Measurements from ENCODE around the gene OBI1.

The OBI1 gene

DNA sequence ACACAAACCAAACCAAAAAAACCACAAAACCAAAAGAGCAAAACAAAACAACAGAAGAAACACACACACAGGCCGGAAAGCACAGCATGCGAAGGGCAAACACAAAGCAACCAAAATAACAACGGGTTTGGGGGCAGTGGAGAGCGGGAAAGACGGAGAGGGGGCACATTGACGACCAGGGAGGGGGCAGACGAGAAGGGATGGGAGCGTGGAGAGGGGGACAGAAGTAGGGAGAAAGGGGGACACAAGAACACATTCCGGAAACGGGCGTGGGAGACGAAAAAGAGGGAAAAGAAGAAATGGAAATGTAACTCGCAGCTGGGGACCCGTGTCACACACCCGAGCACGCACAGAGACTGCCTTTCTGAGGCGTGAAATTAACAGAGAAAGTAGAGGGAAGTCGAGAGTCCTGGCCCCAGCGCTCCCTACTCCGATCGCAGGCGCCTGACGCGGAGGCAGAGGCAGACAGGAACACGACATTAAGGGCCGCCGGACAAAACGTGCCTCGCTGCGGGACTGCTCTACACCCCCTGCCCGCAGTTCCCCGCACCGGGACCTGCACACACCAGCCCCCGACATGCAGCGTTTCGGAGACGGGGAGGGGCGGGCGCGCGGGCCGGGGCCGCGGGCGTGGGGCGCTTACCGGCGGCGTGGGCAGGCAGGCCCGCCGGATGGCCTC lies 56.3 kb downstream of the OBI1 start:
- Histone ChIP-seq H3K4me3 (ENCODE audit: low read depth, low read length) (peak overlapping the region; percentile 71), H3K9me3 (ENCODE audit: control insufficient read depth, insufficient read depth, low read depth, low read length) (no peaks in the 10 kb centered on the region), H3K4me1 (ENCODE audit: control insufficient read depth, insufficient read depth, low read length) (no peaks in the 10 kb centered on the region), H3K36me3 (ENCODE audit: control insufficient read depth in 2 of 2, insufficient read depth in 1 of 2, low read length in 2 of 2) (peaks cover 0 to 25% of the 10 kb centered on the region in 2 experiments; a peak in 1 of 3 replicates), H3K27ac (ENCODE audit: extremely low read depth, low read depth, low read length) (no peak overlapping the region; the same call in 1 of the 2 replicates)
- ChIA-PET CTCF (interaction anchor here (0.6 to 1.1 kb wide), 2 partner anchors 15 to 16 kb away, joined by 3 read pairs; no protein-coding TSS in a partner anchor), POLR2A (no interaction called here)
- TF ChIP-seq ZNF211 (tag by site-specific recombination; IDR thresholded peaks at IDR 0.05; ENCODE audit: low read depth) (no peak), ZNF350 (tag by site-specific recombination; IDR thresholded peaks at IDR 0.05) (no peak), YY1 (tag by site-specific recombination; IDR thresholded peaks at IDR 0.05) (no peak), BCL11B (tag by site-specific recombination; IDR thresholded peaks at IDR 0.05; ENCODE audit: low read depth) (no peak), ZNF202 (tag by site-specific recombination; IDR thresholded peaks at IDR 0.05; ENCODE audit: borderline replicate concordance) (peak; percentile 62; the same call in 1 of the 2 replicates), FEZF1 (tag by site-specific recombination; IDR thresholded peaks at IDR 0.05) (peak; percentile 50), SETDB1 (IDR thresholded peaks at IDR 0.05; ENCODE audit: insufficient read length, low read length) (peak; percentile 4)
- TF ChIP-seq, protein P1, sequence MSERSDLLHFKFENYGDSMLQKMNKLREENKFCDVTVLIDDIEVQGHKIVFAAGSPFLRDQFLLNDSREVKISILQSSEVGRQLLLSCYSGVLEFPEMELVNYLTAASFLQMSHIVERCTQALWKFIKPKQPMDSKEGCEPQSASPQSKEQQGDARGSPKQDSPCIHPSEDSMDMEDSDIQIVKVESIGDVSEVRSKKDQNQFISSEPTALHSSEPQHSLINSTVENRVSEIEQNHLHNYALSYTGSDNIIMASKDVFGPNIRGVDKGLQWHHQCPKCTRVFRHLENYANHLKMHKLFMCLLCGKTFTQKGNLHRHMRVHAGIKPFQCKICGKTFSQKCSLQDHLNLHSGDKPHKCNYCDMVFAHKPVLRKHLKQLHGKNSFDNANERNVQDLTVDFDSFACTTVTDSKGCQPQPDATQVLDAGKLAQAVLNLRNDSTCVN (tag by site-specific recombination; optimal IDR thresholded peaks at IDR 0.05): no peak

DNA sequence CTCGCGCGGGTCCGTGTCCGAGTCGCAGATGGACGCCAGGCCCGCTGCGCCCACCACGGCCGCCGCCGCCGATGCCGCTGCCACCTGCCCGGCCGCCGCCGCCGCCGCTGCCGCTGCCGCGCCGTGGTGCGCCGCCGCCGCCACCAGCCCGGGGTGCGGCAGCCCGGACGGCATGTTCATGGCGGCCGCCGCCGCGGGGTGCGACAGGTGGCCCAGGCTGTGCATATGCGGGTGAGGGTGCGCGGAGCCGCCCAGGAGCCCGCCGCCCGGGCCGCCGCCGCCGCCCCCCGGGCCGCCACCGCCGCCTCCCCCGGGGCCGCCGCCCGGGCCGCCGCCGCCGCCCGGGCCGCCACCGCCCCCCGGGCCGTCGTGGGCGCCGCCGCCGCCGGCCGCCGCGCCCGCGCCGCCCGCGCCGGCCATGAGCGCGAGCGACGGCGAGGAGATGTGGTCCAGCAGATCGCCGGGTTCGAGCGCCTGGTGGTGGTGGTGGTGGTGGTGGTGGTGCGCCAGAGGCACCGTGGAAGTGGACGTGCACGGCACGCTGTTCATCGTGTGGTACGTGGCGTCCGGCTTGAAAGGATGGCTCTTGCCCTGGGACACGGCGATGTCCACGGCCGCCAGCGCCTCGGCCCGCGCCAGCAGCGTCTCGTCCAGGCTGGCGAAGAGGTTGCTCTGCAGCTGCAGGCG lies 56.9 kb downstream of the OBI1 start:
- no peak overlapping the region for H3K27ac ChIP-seq (ENCODE audit: extremely low read depth, low read depth, low read length)
- peaks cover 0 to 25% of the 10 kb centered on the region in 2 experiments; a peak in 1 of 3 replicates for H3K36me3 ChIP-seq (ENCODE audit: control insufficient read depth in 2 of 2, insufficient read depth in 1 of 2, low read length in 2 of 2)
- ChIA-PET POLR2A (no interaction called here), CTCF (no interaction called here)
- peak overlapping the region; percentile 71; the same call in 1 of the 2 replicates for H3K4me3 ChIP-seq (ENCODE audit: low read depth, low read length)
- H3K9me3 ChIP-seq (ENCODE audit: control insufficient read depth, insufficient read depth, low read depth, low read length): no peaks in the 10 kb centered on the region
- no peaks in the 10 kb centered on the region for H3K4me1 ChIP-seq (ENCODE audit: control insufficient read depth, insufficient read depth, low read length)
- TF ChIP-seq TCF7L2 (IDR thresholded peaks at IDR 0.05; ENCODE audit: borderline replicate concordance, low read depth, low read length): no peak
- TF ChIP-seq ZNF677 (tag by site-specific recombination; IDR thresholded peaks at IDR 0.05): no peak
- TF ChIP-seq, protein P2, sequence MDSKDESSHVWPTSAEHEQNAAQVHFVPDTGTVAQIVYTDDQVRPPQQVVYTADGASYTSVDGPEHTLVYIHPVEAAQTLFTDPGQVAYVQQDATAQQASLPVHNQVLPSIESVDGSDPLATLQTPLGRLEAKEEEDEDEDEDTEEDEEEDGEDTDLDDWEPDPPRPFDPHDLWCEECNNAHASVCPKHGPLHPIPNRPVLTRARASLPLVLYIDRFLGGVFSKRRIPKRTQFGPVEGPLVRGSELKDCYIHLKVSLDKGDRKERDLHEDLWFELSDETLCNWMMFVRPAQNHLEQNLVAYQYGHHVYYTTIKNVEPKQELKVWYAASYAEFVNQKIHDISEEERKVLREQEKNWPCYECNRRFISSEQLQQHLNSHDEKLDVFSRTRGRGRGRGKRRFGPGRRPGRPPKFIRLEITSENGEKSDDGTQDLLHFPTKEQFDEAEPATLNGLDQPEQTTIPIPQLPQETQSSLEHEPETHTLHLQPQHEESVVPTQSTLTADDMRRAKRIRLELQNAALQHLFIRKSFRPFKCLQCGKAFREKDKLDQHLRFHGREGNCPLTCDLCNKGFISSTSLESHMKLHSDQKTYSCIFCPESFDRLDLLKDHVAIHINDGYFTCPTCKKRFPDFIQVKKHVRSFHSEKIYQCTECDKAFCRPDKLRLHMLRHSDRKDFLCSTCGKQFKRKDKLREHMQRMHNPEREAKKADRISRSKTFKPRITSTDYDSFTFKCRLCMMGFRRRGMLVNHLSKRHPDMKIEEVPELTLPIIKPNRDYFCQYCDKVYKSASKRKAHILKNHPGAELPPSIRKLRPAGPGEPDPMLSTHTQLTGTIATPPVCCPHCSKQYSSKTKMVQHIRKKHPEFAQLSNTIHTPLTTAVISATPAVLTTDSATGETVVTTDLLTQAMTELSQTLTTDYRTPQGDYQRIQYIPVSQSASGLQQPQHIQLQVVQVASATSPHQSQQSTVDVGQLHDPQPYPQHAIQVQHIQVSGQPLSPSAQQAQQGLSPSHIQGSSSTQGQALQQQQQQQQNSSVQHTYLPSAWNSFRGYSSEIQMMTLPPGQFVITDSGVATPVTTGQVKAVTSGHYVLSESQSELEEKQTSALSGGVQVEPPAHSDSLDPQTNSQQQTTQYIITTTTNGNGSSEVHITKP (tag by site-specific recombination; IDR thresholded peaks at IDR 0.05): no peak
- TF ChIP-seq, protein P3, sequence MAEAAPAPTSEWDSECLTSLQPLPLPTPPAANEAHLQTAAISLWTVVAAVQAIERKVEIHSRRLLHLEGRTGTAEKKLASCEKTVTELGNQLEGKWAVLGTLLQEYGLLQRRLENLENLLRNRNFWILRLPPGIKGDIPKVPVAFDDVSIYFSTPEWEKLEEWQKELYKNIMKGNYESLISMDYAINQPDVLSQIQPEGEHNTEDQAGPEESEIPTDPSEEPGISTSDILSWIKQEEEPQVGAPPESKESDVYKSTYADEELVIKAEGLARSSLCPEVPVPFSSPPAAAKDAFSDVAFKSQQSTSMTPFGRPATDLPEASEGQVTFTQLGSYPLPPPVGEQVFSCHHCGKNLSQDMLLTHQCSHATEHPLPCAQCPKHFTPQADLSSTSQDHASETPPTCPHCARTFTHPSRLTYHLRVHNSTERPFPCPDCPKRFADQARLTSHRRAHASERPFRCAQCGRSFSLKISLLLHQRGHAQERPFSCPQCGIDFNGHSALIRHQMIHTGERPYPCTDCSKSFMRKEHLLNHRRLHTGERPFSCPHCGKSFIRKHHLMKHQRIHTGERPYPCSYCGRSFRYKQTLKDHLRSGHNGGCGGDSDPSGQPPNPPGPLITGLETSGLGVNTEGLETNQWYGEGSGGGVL (tag by site-specific recombination; IDR thresholded peaks at IDR 0.05): no peak
- no peak for TF ChIP-seq ZNF585B (tag by site-specific recombination; IDR thresholded peaks at IDR 0.05)
- no peak for TF ChIP-seq ZNF391 (tag by site-specific recombination; IDR thresholded peaks at IDR 0.05; ENCODE audit: borderline replicate concordance, low read depth)
- TF ChIP-seq, protein P4, sequence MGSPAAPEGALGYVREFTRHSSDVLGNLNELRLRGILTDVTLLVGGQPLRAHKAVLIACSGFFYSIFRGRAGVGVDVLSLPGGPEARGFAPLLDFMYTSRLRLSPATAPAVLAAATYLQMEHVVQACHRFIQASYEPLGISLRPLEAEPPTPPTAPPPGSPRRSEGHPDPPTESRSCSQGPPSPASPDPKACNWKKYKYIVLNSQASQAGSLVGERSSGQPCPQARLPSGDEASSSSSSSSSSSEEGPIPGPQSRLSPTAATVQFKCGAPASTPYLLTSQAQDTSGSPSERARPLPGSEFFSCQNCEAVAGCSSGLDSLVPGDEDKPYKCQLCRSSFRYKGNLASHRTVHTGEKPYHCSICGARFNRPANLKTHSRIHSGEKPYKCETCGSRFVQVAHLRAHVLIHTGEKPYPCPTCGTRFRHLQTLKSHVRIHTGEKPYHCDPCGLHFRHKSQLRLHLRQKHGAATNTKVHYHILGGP (tag by site-specific recombination; IDR thresholded peaks at IDR 0.05): no peak
- TF ChIP-seq ZNF529 (tag by site-specific recombination; IDR thresholded peaks at IDR 0.05; ENCODE audit: insufficient replicate concordance): no peak
- no peak for TF ChIP-seq HOXD13 (CRISPR knock-in tag; IDR thresholded peaks at IDR 0.05; ENCODE audit: borderline replicate concordance)
- TF ChIP-seq PRDM1 (tag by site-specific recombination; IDR thresholded peaks at IDR 0.05): no peak
- no peak for TF ChIP-seq ZNF670 (tag by site-specific recombination; IDR thresholded peaks at IDR 0.05; ENCODE audit: low read depth)
- no peak for TF ChIP-seq ZNF792 (tag by site-specific recombination; IDR thresholded peaks at IDR 0.05)
- TF ChIP-seq, protein P5, sequence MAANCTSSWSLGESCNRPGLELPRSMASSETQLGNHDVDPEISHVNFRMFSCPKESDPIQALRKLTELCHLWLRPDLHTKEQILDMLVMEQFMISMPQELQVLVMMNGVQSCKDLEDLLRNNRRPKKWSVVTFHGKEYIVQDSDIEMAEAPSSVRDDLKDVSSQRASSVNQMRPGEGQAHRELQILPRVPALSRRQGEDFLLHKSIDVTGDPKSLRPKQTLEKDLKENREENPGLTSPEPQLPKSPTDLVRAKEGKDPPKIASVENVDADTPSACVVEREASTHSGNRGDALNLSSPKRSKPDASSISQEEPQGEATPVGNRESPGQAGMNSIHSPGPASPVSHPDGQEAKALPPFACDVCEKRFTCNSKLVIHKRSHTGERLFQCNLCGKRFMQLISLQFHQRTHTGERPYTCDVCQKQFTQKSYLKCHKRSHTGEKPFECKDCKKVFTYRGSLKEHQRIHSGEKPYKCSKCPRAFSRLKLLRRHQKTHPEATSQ (tag by site-specific recombination; IDR thresholded peaks at IDR 0.05): no peak
- TF ChIP-seq, protein P6, sequence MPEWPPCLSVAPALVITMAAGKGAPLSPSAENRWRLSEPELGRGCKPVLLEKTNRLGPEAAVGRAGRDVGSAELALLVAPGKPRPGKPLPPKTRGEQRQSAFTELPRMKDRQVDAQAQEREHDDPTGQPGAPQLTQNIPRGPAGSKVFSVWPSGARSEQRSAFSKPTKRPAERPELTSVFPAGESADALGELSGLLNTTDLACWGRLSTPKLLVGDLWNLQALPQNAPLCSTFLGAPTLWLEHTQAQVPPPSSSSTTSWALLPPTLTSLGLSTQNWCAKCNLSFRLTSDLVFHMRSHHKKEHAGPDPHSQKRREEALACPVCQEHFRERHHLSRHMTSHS (tag by site-specific recombination; IDR thresholded peaks at IDR 0.05): no peak
- no peak for TF ChIP-seq FEZF1 (tag by site-specific recombination; IDR thresholded peaks at IDR 0.05)
- no peak for TF ChIP-seq ZNF548 (tag by site-specific recombination; IDR thresholded peaks at IDR 0.05)
